ENCODE measurements around the gene MAGED4B.
"Not testable (repeated sequence)": the region's sequence is repeated elsewhere in the genome, so short reads cannot be mapped to it uniquely, and the experiment has no call there.

MAGED4B gene, protein sequence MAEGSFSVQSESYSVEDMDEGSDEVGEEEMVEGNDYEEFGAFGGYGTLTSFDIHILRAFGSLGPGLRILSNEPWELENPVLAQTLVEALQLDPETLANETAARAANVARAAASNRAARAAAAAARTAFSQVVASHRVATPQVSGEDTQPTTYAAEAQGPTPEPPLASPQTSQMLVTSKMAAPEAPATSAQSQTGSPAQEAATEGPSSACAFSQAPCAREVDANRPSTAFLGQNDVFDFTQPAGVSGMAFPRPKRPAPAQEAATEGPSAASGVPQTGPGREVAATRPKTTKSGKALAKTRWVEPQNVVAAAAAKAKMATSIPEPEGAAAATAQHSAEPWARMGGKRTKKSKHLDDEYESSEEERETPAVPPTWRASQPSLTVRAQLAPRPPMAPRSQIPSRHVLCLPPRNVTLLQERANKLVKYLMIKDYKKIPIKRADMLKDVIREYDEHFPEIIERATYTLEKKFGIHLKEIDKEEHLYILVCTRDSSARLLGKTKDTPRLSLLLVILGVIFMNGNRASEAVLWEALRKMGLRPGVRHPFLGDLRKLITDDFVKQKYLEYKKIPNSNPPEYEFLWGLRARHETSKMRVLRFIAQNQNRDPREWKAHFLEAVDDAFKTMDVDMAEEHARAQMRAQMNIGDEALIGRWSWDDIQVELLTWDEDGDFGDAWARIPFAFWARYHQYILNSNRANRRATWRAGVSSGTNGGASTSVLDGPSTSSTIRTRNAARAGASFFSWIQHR

DNA sequence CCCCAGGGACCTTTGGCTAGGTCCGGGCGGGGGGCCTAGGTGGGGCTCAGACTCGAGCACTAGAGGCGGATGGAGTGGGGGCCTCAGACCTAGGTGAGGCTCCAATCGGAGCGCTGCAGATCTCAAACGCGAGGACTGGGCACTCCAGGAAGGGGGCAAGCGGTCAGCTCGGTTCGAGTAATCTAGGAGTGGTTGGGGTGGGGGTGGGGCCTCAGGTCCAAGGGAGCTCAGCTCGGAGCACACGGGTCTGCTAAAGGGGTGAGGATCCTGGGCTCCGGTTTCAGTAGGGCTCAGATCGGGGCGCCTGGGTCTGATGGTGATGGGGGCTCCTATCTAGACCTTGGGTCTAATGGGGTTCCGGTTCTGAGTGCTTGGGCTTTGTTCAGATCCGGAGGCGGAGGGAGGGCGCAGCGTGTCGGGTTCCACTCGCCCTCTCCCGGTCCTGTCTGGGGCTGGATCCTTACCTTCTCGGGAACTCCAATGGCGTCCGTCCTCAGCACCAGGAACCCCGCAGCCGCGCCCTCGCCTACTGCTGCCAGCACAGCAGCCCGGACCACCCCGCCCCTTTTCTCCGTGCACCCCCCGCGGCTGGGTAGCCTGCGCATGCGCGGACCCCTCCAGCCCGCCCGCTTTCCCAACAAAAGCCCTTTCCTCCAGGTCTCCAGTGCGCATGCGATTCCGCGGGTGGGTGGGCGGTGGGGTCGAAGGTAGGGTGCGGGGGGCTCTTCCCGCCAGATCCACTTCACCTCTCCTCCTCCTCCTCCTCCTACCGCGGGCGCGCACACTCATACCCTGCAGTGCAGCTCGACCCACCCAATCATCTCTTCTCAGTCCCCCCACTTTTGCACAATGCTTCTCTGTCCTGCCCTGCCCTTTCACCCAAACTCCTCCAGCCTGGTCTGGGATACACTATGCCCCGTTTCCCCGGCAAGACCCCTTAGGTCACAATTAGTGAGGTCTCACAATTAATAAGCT lies at the start of gene MAGED4B:
TSS of gene MAGED4B (minus strand) at position 518 of the 975 bp plus-strand sequence. CDS start 1,011 bp downstream, outside the sequence.
- not testable (repeated sequence) for DNase-seq (ENCODE audit: low read depth); H3K4me3 ChIP-seq (ENCODE audit: low read depth, low read length)

- TF ChIP-seq POLR2A (IDR thresholded peaks at IDR 0.05; ENCODE audit: extremely low read depth, insufficient read length) (no peak), CTCF (IDR thresholded peaks at IDR 0.05; ENCODE audit: low read depth, low read length) (no peak), MYC (IDR thresholded peaks at IDR 0.05; ENCODE audit: low read depth, low read length) (no peak), MAX (IDR thresholded peaks at IDR 0.05; ENCODE audit: low read depth, low read length) (no peak)
- H3K4me3 ChIP-seq (ENCODE audit: low read depth, low read length), result no peak overlapping the region
- DNase-seq (ENCODE audit: low read depth), result no peak
These were observed 49.3 kb upstream of the MAGED4B start for GRCh38 chrX:52118262-52118661.

- no peak for DNase-seq (ENCODE audit: low read depth)
- TF ChIP-seq MYC (IDR thresholded peaks at IDR 0.05; ENCODE audit: low read depth, low read length) (no peak), CTCF (IDR thresholded peaks at IDR 0.05; ENCODE audit: low read depth, low read length) (no peak), POLR2A (IDR thresholded peaks at IDR 0.05; ENCODE audit: extremely low read depth, insufficient read length) (no peak), MAX (IDR thresholded peaks at IDR 0.05; ENCODE audit: low read depth, low read length) (no peak)
- no peak overlapping the region for H3K4me3 ChIP-seq (ENCODE audit: low read depth, low read length)
These were observed 13.6 kb upstream of the MAGED4B start for GRCh38 chrX:52082578-52082977.

- no peak for DNase-seq (ENCODE audit: low read depth)
- TF ChIP-seq MYC (IDR thresholded peaks at IDR 0.05; ENCODE audit: low read depth, low read length) (no peak), CTCF (IDR thresholded peaks at IDR 0.05; ENCODE audit: low read depth, low read length) (no peak), POLR2A (IDR thresholded peaks at IDR 0.05; ENCODE audit: extremely low read depth, insufficient read length) (no peak), MAX (IDR thresholded peaks at IDR 0.05; ENCODE audit: low read depth, low read length) (no peak)
- H3K4me3 ChIP-seq (ENCODE audit: low read depth, low read length), result no peak overlapping the region
These were observed 9.1 kb upstream of the MAGED4B start for GRCh38 chrX:52078131-52078530.

DNA sequence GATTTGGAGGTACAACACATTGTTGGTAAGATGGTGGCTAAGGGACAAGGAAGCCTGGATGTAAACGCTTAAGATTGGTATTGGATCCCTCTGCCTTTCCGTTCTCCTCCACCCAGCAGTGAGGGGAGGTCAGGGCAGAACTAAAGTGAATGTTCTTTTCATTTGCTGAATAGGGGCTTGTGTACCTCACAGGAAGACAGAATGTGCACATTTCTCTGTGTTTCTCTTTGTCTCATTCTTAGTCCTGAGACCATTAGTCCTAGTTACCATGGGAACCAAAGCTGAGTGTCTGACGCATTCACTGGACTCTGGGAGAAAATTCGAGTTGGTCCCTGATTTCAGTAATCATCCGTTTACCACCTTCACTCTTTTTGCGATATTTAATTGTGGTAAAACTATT lies 26.7 kb downstream of the MAGED4B start:
- not testable (repeated sequence) for DNase-seq (ENCODE audit: low read depth); H3K4me3 ChIP-seq (ENCODE audit: low read depth, low read length)

- TF ChIP-seq MAX (IDR thresholded peaks at IDR 0.05; ENCODE audit: low read depth, low read length) (no peak), POLR2A (IDR thresholded peaks at IDR 0.05; ENCODE audit: extremely low read depth, insufficient read length) (no peak), CTCF (IDR thresholded peaks at IDR 0.05; ENCODE audit: low read depth, low read length) (no peak), MYC (IDR thresholded peaks at IDR 0.05; ENCODE audit: low read depth, low read length) (no peak)
- no peak overlapping the region for H3K4me3 ChIP-seq (ENCODE audit: low read depth, low read length)
- no peak for DNase-seq (ENCODE audit: low read depth)
These were observed 34.8 kb downstream of the MAGED4B start for GRCh38 chrX:52034211-52034610.

All from NB4 (cell line).